ENCODE results near the gene ITGB3. TPM values are rescaled to one million over a fixed set of nuclear protein-coding genes. Genes with fewer than 3 reads are reported as not detected.
A peak's percentile ranks its signal among the peaks of the same experiment; 100 is the strongest.

The ITGB3 gene
- total and polyA plus RNA-seq, 9 of the 15 experiments (the other 6 are each of a cell fraction or from before 2014, with no cell fraction given): 0.08 to 2.6 (median 0.62) TPM; not detected in 1

DNA sequence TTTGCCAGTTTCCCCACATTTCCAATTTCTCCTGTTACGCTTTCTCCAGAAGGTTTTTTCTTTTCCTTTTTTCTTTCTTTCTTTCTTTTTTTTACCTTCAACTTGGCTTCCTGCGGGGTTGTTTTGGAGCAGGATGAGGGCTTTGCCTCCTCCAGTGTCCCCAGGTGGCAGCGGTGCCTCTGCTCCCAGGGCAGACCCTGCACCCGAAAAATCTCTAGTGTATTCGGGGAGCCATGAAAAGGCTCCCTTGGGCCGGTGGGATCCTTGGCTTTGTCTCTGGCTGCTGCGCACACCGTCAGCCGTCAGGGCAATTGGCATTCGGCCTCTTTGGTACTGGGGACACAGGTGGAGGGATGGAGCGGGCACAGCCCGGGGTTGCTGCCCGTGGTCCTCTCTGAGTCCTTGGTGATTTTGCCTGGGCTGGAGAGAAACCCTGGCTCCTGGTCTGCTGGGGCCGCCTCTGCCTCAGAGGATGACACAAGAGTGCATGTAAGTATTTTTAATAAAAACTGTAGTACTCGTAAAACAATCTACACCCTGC, 846 bp downstream of the ITGB3 start:
- Histone ChIP-seq H3K4me2 (ENCODE audit: insufficient read depth, low read length) (peak overlapping the region; percentile 80), H3K27ac (ENCODE audit: extremely low read depth, low read depth, low read length) (no peak overlapping the region; the same call in 2 of the 3 replicates), H3K79me2 (ENCODE audit: control insufficient read depth, insufficient read depth, low read length) (no peaks in the 10 kb centered on the region), H3K9me3 (replicated peaks; ENCODE audit: control insufficient read depth, insufficient read depth, low read depth, low read length) (no peaks in the 10 kb centered on the region), H4K20me1 (replicated peaks; ENCODE audit: control insufficient read depth, insufficient read depth, low read length) (no peaks in the 10 kb centered on the region), H3K27me3 (ENCODE audit: control insufficient read depth in 2 of 2, insufficient read depth in 2 of 2, low read length in 2 of 2) (no peaks in the 10 kb centered on the region), H3K36me3 (ENCODE audit: control insufficient read depth, insufficient read depth, low read length) (no peaks in the 10 kb centered on the region), H3K4me3 (peak overlapping the region; percentile 57), H3K9me1 (ENCODE audit: control insufficient read depth, insufficient read depth, low read length) (no peaks in the 10 kb centered on the region), H2AFZ (ENCODE audit: low read depth, low read length) (peak overlapping the region; percentile 96), H3K4me1 (replicated peaks in 1 of 2; ENCODE audit: control insufficient read depth in 2 of 2, insufficient read depth in 2 of 2, low read length in 2 of 2) (peaks cover 28 to 34% of the 10 kb centered on the region in 2 experiments), H3K9ac (ENCODE audit: insufficient read depth in 1 of 2, low read depth in 2 of 2, low read length in 2 of 2) (peak overlapping the region; percentile 53 to 93; a peak in 3 of 4 replicates)
- no TSS peak for BruUV-seq (replicated peaks)
- no peak for TF ChIP-seq HIVEP1 (CRISPR knock-in tag; IDR thresholded peaks at IDR 0.05)
- TF ChIP-seq KLF16 (IDR thresholded peaks at IDR 0.05): no peak
- TF ChIP-seq ZBTB40 (IDR thresholded peaks at IDR 0.05): peak; percentile 56; the same call in 1 of the 2 replicates
- TF ChIP-seq ZBTB40 (CRISPR knock-in tag; IDR thresholded peaks at IDR 0.05): no peak
- TF ChIP-seq NRF1 (conservative IDR thresholded peaks at IDR 0.05 in 1 of 2, IDR thresholded peaks at IDR 0.05 in 1 of 2): 0 out of 4 replicates have a peak, but pooled peaks of 1 of the 2 experiments have one; percentile 71
- TF ChIP-seq, protein P1, sequence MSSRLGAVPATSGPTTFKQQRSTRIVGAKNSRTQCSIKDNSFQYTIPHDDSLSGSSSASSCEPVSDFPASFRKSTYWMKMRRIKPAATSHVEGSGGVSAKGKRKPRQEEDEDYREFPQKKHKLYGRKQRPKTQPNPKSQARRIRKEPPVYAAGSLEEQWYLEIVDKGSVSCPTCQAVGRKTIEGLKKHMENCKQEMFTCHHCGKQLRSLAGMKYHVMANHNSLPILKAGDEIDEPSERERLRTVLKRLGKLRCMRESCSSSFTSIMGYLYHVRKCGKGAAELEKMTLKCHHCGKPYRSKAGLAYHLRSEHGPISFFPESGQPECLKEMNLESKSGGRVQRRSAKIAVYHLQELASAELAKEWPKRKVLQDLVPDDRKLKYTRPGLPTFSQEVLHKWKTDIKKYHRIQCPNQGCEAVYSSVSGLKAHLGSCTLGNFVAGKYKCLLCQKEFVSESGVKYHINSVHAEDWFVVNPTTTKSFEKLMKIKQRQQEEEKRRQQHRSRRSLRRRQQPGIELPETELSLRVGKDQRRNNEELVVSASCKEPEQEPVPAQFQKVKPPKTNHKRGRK (tag; IDR thresholded peaks at IDR 0.05): peak; percentile 88
- TF ChIP-seq CLOCK (CRISPR knock-in tag; IDR thresholded peaks at IDR 0.05; ENCODE audit: borderline replicate concordance): no peak
- FAIRE-seq (no peak), DNase-seq (ENCODE audit: extremely low read depth in 1 of 4, low spot score in 3 of 4) (no peak), ATAC-seq (no peak)
- ChIA-PET POLR2A (interaction anchor here (0.6 kb wide), 1 partner anchor 34 kb away, joined by 3 read pairs; no protein-coding TSS in a partner anchor), CTCF (ENCODE audit: low intra/inter-chr PET ratio) (no interaction called here)
- WGBS (ENCODE audit: insufficient coverage, low coverage, missing lambda C conversion rate): 51% methylated on average over 13 of the region's 15 CpGs
- in situ Hi-C loops (cut with MboI): no loop called here
- intact Hi-C loops (cut with micrococcal nuclease): no loop called here
